ENCODE results near the gene HEXB.

DNA sequence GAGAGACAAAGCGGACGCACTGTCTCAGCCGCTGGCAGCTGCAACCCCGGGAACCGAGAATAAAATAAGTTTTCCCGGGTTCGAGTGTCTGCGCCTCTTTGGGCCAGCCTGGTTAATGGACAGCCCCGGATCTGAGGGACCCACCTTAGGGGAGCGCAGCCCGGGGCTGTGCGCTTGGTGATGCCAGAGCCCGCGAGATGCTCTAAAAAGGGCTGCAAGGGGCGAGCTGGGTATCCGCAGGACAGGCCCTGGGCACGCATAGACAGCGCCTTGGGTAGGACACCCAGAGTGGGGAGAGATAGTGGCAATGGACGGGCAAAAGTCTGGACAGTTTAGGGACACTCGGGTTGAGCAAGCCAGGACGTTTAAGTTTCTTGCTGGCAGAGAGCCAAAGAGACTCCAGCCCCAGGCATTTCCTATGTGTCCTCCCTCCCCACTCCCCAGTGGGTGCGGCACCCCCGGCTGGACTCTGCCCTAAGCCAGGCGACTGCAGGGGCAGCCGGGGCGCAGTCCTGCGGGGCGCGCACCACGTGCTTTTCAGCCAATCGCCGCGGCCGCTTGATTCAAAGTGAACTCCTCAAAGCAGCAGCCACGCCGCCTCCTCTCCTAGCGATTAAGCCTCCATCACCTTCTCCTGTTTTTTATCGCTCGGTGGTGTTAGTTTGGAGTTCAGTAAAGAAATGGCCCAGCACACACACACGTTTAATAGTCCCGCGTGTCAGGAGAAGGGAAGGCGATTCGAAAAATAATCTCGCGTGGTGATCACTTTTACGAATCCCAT is 43.9 kb upstream of the HEXB start:
- TF ChIP-seq, protein P1, sequence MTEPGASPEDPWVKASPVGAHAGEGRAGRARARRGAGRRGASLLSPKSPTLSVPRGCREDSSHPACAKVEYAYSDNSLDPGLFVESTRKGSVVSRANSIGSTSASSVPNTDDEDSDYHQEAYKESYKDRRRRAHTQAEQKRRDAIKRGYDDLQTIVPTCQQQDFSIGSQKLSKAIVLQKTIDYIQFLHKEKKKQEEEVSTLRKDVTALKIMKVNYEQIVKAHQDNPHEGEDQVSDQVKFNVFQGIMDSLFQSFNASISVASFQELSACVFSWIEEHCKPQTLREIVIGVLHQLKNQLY (CRISPR knock-in tag; IDR thresholded peaks at IDR 0.05): no peak
- TF ChIP-seq NFE2L1 (CRISPR knock-in tag; IDR thresholded peaks at IDR 0.05) (no peak), ZNF423 (CRISPR knock-in tag; IDR thresholded peaks at IDR 0.05) (no peak)
- TF ChIP-seq, protein P2, sequence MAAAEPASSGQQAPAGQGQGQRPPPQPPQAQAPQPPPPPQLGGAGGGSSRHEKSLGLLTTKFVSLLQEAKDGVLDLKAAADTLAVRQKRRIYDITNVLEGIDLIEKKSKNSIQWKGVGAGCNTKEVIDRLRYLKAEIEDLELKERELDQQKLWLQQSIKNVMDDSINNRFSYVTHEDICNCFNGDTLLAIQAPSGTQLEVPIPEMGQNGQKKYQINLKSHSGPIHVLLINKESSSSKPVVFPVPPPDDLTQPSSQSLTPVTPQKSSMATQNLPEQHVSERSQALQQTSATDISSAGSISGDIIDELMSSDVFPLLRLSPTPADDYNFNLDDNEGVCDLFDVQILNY (CRISPR knock-in tag; IDR thresholded peaks at IDR 0.05): no peak; the same call in 1 of the 2 replicates
- TF ChIP-seq, protein P3, sequence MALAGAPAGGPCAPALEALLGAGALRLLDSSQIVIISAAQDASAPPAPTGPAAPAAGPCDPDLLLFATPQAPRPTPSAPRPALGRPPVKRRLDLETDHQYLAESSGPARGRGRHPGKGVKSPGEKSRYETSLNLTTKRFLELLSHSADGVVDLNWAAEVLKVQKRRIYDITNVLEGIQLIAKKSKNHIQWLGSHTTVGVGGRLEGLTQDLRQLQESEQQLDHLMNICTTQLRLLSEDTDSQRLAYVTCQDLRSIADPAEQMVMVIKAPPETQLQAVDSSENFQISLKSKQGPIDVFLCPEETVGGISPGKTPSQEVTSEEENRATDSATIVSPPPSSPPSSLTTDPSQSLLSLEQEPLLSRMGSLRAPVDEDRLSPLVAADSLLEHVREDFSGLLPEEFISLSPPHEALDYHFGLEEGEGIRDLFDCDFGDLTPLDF (CRISPR knock-in tag; IDR thresholded peaks at IDR 0.05): no peak
